Stimulated activated CD8-positive, alpha-beta memory T cell treated with anti-CD3 and anti-CD28 coated beads, Interleukin-7, amount 100 ng/mL, for 1 hour (primary cell): ENCODE data around the gene SLC26A4.

ENCODE experiments used
- DNase-seq, 2 donors: peaks; one replicate each; pipeline ENCODE4 v3.0.0-alpha.2; 2020; ENCODE audit warnings: low read depth in 2 of 2

Gene SLC26A4

DNA sequence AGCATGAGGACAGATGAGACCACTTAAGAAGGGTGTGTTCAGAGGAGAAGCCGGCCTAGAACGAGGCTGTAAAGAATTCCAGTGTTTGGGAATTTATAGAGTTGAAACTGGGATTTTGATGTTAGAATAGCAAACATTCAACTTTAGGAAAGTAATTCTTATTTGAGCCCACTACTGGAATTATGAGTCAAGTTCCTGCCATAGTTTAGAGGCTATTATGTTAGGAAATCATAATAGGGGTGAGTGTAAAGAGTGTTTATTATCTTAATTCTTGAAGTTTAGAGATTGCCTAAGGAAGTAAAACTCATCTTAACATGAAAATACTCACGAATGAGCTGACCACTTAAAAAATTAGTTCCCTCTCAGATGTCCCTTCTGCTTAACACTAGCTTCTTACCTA lies 85.4 kb downstream of the SLC26A4 start:
- DNase-seq = no peak

DNA sequence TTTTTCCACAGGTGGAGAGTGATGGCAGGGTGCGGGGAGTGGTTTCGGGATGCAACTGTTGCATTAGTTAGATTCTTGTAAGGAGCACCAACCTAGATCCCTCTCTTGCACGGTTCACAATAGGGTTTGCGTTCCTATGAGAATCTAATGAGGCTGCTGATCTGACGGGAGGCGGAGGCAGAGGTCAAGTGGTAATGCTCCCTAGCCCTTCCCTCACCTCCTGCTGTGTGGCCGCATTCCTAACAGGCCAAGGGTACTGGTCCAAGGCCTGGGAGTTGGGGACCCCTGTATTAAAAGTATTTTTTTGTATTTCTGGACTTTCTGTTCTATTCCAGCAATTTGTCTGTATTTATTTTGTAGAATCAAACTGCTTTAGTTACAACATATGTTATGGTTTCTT lies 90.5 kb downstream of the SLC26A4 start:
- DNase-seq = no peak

DNA sequence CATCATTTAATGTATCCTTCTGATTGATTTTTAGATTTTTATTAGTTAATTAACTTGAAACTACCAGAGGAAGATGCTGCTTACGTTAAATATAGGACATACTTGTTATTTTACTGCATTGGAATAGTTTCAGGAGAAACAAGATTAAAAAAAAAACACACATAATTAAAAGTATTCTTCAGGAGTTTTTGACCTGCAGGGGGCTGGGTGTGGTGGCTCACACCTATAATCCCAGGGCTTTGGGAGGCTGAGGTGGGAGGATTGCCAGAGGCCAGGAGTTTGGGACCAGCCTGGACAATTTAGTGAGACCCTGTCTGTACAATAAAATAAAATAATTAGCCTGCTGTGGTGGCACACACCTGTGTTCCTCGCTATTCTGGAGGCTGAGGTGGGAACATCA lies 94.0 kb downstream of the SLC26A4 start:
- DNase-seq = no peak

DNA sequence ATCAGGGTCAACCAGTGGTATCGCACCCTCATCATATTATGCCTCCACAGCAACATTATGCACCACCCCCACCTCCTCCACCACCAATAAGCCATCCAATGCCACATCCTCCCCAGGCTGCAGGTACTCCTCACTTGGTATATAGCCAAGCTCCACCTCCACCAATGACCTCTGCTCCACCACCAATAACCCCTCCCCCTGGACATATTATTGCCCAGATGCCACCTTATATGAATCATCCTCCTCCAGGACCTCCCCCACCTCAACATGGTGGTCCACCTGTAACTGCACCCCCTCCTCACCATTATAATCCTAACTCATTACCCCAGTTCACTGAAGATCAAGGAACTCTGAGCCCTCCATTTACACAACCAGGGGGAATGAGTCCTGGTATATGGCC lies 98.0 kb downstream of the SLC26A4 start:
- DNase-seq = no peak

DNA sequence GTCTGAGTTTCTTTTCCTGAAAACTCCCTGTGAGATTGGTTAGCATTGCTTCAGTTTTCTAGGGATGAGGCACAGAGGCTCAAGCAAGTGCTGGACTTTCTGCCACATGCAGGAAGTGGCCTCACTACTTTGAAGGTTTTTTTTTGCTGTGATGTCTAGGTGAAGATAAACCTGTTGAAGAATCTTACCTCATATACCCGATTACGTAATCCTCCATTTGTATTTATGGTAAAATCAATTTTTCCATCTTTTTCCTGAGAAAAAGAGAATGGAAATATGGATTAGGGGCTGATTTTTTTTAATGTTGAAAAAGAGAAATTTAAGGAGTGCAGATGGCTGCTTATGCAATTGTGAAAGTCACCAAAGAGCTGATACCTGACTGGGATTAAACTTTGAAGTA lies 106.8 kb downstream of the SLC26A4 start:
- DNase-seq = no peak
